GM18873 (cell line): ENCODE data around the gene DCAKD.

ENCODE experiments used
- ATAC-seq: cut with Tn5 transposase; IDR thresholded peaks from one replicate; pipeline ENCODE4 v1.9.1; 2021; ENCODE audit warnings: mild to moderate bottlenecking, moderate library complexity, moderate number of reproducible peaks; ENCODE audit not compliant: unreplicated experiment, low FRiP score

Gene DCAKD

GRCh38 chr17:45051060-45051719 lies at the start of gene DCAKD:
TSS of gene DCAKD (minus strand) at chr17:45051632. CDS start at chr17:45034885, 16,747 bp downstream.
- ATAC-seq: peak; percentile 75

GRCh38 chr17:45098869-45099616 lies 47.6 kb upstream of the DCAKD start:
- ATAC-seq: no peak

GRCh38 chr17:45098081-45098868 lies 46.8 kb upstream of the DCAKD start:
- ATAC-seq: no peak

GRCh38 chr17:45096926-45097325 lies 45.5 kb upstream of the DCAKD start:
- no peak for ATAC-seq

- ATAC-seq: no peak
Observed at GRCh38 chr17:45096141-45096540, 44.7 kb upstream of the DCAKD start.

- no peak for ATAC-seq
Observed at GRCh38 chr17:45093444-45094110, 42.1 kb upstream of the DCAKD start.

- ATAC-seq: no peak
Observed at GRCh38 chr17:45092911-45093430, 41.5 kb upstream of the DCAKD start.

- no peak for ATAC-seq
Observed at GRCh38 chr17:45091778-45092425, 40.5 kb upstream of the DCAKD start.

- no peak for ATAC-seq
Observed at GRCh38 chr17:45090711-45091110, 39.3 kb upstream of the DCAKD start.

- ATAC-seq: no peak
Observed at GRCh38 chr17:45088741-45089140, 37.3 kb upstream of the DCAKD start.

- ATAC-seq: no peak
Observed at GRCh38 chr17:45087978-45088377, 36.5 kb upstream of the DCAKD start.

- ATAC-seq: no peak
Observed at GRCh38 chr17:45087504-45087975, 36.1 kb upstream of the DCAKD start.

GRCh38 chr17:45086865-45087503 lies 35.6 kb upstream of the DCAKD start:
- no peak for ATAC-seq

- ATAC-seq: no peak
Observed at GRCh38 chr17:45086391-45086790, 35.0 kb upstream of the DCAKD start.

GRCh38 chr17:45081047-45081703 lies 29.7 kb upstream of the DCAKD start:
- no peak for ATAC-seq

- no peak for ATAC-seq
Observed at GRCh38 chr17:45077643-45078042, 26.2 kb upstream of the DCAKD start.

- no peak for ATAC-seq
Observed at GRCh38 chr17:45073414-45074070, 22.1 kb upstream of the DCAKD start.

GRCh38 chr17:45070809-45071208 lies 19.4 kb upstream of the DCAKD start:
- no peak for ATAC-seq
